SKM-1 (cell line): Measurements from ENCODE around the gene PRKCI.
A peak's percentile ranks its signal among the peaks of the same experiment; 100 is the strongest.
"Not testable (repeated sequence)": the region's sequence is repeated elsewhere in the genome, so short reads cannot be mapped to it uniquely, and the experiment has no call there.

Experiments
- DNase-seq: peaks from one replicate; lab custom pipeline; 2025; ENCODE audit not compliant: unreplicated experiment; lab: John Stamatoyannopoulos, UW

Gene PRKCI

DNA sequence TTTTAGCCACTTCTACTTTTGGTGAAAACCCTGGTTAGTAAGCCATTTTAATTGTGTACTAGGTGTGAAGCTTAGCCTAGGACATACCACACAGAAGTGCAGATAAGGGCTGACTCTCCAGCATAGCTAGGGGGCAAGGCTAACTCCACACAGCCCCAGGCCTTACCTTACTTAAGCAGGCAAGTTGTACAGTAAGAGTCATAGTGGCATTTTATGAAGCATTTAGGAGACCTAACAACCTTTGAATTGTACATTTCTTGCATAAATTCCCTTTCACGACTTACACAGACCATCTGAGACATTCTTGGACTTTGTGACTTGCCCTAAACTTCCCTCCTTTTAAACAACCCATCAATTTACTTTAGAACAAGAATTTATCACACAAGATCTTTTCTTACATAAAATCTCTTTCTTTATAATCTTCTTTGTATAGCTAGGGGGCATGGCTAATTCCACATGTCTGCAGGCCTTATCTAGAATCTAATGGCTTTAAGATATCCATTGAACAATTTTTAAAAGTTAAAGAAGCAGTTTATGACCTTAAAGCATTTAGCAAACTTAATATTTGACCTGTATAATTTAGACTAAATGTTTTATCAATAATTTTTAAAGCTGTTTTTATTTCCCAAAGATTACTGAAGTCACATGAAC is 116.6 kb downstream of the PRKCI start:
- DNase-seq, result no peak

DNA sequence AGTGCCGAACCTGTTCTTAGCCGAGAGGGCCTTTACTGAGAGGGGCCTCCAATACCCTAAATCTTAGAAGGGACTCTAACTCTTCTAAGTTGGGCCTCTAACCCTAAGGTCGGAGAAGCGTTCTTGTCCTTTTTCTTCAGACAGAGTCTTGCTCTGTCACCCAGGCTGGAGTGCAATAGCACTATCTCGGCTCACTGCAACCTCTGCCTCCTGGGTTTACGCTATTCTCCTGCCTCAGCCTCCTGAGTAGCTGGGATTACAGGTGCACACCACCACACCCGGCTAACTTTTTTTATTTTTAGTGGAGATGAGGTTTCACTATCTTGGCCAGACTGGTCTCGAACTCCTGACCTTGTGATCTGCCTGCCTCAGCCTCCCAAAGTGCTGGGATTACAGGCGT is 120.0 kb downstream of the PRKCI start:
- not testable (repeated sequence) for DNase-seq

- not testable (repeated sequence) for DNase-seq
Measured at GRCh38 chr3:170343859-170344258, 121.6 kb downstream of the PRKCI start.

GRCh38 chr3:170344971-170345370 is 122.7 kb downstream of the PRKCI start:
- no peak for DNase-seq

DNA sequence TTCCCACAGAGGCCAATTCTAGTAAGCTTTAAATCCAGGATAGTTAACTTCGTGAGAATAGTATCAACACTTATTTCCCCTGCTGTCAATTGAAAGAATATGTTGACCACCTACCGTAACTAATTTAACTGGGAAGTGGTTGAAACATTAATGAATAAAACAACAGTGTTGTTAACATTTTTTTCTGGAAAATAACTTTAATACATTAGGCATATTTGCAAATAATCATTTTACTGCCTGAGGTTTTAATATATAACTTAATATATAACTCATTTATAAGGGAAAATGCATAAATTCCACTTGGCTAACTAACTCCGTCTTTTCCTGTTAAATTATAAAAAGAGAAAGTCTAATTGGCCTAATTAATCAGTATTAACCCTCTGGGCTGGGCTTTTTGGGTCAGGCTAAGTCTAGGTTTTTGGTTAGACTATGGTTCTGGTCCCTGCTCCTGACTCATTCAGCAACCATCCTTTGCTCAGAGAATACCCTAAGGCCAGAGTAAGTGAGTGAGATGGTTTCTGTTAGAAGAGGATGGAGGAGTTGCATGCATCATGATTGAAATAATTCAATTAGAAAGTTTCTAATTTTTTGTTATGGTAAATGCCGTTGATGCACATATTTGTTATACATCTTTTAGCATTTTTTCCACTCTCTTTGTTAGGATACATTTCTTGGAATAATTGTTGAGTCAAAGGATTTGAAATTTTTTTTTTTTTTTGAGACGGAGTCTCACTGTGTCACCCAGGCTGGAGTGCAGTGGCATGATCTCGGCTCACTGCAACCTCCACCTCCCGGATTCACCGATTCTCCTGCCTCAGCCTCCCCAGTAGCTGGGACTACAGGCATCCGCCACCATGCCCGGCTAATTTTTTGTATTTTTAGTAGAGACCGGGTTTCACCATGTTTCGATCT is 124.5 kb downstream of the PRKCI start:
- DNase-seq, result no peak

GRCh38 chr3:170350515-170351413 is 128.5 kb downstream of the PRKCI start:
- no peak for DNase-seq

DNA sequence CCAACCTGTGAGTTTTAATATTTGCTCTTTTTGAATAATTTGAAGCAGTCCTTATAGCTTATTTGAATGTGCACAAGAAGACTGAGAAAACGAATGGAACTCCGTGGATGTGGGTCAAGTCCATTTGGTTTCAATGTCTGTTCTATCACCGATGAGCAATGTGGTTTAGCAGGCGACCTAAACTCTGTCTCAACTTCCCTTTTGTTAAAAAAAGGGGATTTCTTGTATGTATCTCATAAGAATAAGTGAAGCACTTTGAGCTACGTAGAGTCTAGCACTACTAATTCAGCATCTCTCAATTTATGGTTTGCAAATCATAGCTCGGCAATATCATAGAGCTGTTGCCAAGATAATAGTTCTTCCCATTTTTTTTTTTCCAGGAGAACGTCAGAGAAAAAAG is 130.7 kb downstream of the PRKCI start:
- peak; percentile 18 for DNase-seq

DNA sequence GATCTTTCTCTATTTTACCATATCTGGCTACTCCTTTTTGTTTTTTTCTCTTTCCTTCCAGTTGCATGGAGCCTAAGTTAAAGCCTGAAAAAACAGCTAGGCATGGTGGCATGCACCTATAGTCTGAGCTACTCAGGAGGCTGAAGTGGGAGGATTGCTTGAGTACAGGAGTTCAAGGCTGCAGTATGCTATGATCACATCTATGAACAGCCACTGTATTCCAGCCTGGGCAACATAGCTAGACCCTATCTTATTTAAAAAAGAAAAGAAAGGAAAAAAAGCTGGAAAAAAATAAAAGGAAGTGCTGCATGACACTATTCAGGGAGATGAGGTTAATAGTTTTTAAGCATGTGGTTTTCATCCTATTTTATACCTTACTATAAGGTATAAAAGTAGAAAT is 131.3 kb downstream of the PRKCI start:
- no peak for DNase-seq

DNA sequence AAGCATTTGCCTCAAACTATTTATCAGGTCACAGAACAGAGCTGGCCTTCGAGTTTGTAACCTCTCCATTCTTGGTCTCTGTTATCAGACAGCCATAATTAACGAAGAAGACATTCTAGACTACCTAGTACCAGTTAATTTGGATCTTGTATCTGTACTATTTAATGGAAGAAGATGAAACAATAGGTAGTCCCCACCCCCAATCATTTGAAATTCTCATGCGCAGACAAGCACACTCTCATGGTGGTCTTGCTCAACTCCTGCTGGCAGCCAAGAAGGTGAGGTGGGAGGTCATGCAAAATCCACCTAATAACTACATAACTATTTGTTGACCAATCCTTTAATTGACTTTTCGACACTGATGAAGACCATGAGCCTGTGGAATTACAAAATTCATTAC is 132.5 kb downstream of the PRKCI start:
- DNase-seq, result no peak
